Endothelial cell of umbilical vein (primary cell): ENCODE measurements around the gene WBP2. TPM values are rescaled to one million over a fixed set of nuclear protein-coding genes. Genes with fewer than 3 reads are reported as not detected.

Source experiments
- BruUV-seq: library from RNA; stranded (reverse); fragments of 400-500 nt; replicated peaks from 2 replicates; lab custom pipeline; 2021; lab: Mats Ljungman, UMichigan
- CTCF ChIA-PET: fragments of 300-600, 350-600 bp; sonication (Branson Sonifier 250); formaldehyde crosslinking; loops from one replicate; lab custom pipeline; 2021; ENCODE audit warnings: antibody characterized with exemption, inconsistent platforms; lab: Charles Lee
- POLR2A ChIA-PET: fragments of 300-600, 350-600 bp; sonication (Branson Sonifier 250); formaldehyde crosslinking; loops from one replicate; lab custom pipeline; 2021; ENCODE audit warnings: antibody characterized with exemption, inconsistent platforms; lab: Charles Lee
- DNase-seq: peaks from one replicate; pipeline ENCODE4 v3.0.0-alpha.2; 2011; ENCODE audit warnings: low read depth, low spot score
- FAIRE-seq: peaks from 2 replicates; lab custom pipeline; 2011; peaks lifted over from hg19 to GRCh38; lab: Jason Lieb, UNC
- H2AFZ ChIP-seq: 2 replicates; pipeline ENCODE4 v1.6.0; 2012; ENCODE audit warnings: low read depth, low read length, control low read depth, inconsistent platforms
- H3K27ac ChIP-seq: 2 replicates; pipeline ENCODE4 v1.5.1; 2011; ENCODE audit warnings: low read depth, mild to moderate bottlenecking, control low read depth, low read length, moderate library complexity; ENCODE audit not compliant: insufficient read depth
- H3K27me3 ChIP-seq, 2 experiments: 2 replicates each; pipeline versions ENCODE4 v1.6.0 to v1.6.1; 2011; ENCODE audit warnings: low read length in 2 of 2, mixed read lengths in 1 of 2; ENCODE audit not compliant: control insufficient read depth in 2 of 2, insufficient read depth in 2 of 2
- H3K36me3 ChIP-seq, 2 experiments: 2 replicates in 1 of 2; 3 replicates in 1 of 2; pipeline ENCODE4 v1.5.1; 2011; ENCODE audit warnings: low read length in 2 of 2, mild to moderate bottlenecking in 1 of 2, moderate library complexity in 1 of 2; ENCODE audit not compliant: control insufficient read depth in 2 of 2, insufficient read depth in 2 of 2; ENCODE audit errors: extremely low read depth in 1 of 2
- H3K4me1 ChIP-seq: 3 replicates; pipeline ENCODE4 v1.5.1; 2011; ENCODE audit warnings: mild to moderate bottlenecking, low read length; ENCODE audit not compliant: control insufficient read depth, insufficient read depth; ENCODE audit errors: extremely low read depth
- H3K4me2 ChIP-seq: 2 replicates; pipeline ENCODE4 v1.6.1; 2011; ENCODE audit warnings: low read length, control low read depth, mixed read lengths; ENCODE audit not compliant: insufficient read depth
- H3K4me3 ChIP-seq, 3 experiments: fragments of 200-600 bp in 1 of 3; sonication (generic), shearing (Covaris generic) in 1 of 3; replicated peaks in 1 of 3; 2 replicates each; pipeline ENCODE4 v1.5.1; 2011 to 2016; ENCODE audit warnings: control low read depth in 3 of 3, low read length in 3 of 3, mild to moderate bottlenecking in 2 of 3, inconsistent platforms in 1 of 3, low read depth in 1 of 3, moderate library complexity in 1 of 3; ENCODE audit not compliant: insufficient read depth in 1 of 3
- H3K79me2 ChIP-seq: 2 replicates; pipeline ENCODE4 v1.6.0; 2012; ENCODE audit warnings: low read length, inconsistent platforms; ENCODE audit not compliant: control insufficient read depth, insufficient read depth
- H3K9ac ChIP-seq: replicated peaks from 2 replicates; pipeline ENCODE3; 2011; ENCODE audit warnings: low read length, control low read depth; ENCODE audit not compliant: insufficient read depth; ENCODE audit errors: extremely low read depth
- H3K9me1 ChIP-seq: replicated peaks from 3 replicates; pipeline ENCODE4 v1.6.0; 2011; ENCODE audit warnings: mild to moderate bottlenecking, low read length; ENCODE audit not compliant: control insufficient read depth, insufficient read depth; ENCODE audit errors: extremely low read depth
- H3K9me3 ChIP-seq: replicated peaks from 2 replicates; pipeline ENCODE4 v1.5.1; 2012; ENCODE audit warnings: low read length, inconsistent platforms; ENCODE audit not compliant: control insufficient read depth, insufficient read depth
- H4K20me1 ChIP-seq: replicated peaks from 2 replicates; pipeline ENCODE3; 2011; ENCODE audit warnings: mild to moderate bottlenecking, low read length; ENCODE audit not compliant: control insufficient read depth, insufficient read depth; ENCODE audit errors: extremely low read depth
- CTCF ChIP-seq, 2 donors: IDR thresholded peaks; 1 replicate in 1 of 2; 2 replicates in 1 of 2; pipeline ENCODE4 v1.5.1; 2011; ENCODE audit warnings: low read length in 2 of 2, mild to moderate bottlenecking in 2 of 2, moderate library complexity in 2 of 2, control low read depth in 1 of 2, inconsistent platforms in 1 of 2, low read depth in 1 of 2; ENCODE audit not compliant: insufficient read depth in 1 of 2; ENCODE audit errors: extremely low read depth in 1 of 2
- EZH2 ChIP-seq: IDR thresholded peaks from 2 replicates; pipeline ENCODE4 v1.6.1; 2012; ENCODE audit warnings: borderline replicate concordance, low read depth, mild to moderate bottlenecking, moderate library complexity, low read length, inconsistent platforms; ENCODE audit not compliant: severe bottlenecking
- FOS ChIP-seq: IDR thresholded peaks from 2 replicates; pipeline ENCODE4 v1.6.1; 2011; ENCODE audit warnings: mild to moderate bottlenecking, low read length, moderate library complexity, borderline replicate concordance; ENCODE audit not compliant: insufficient read depth
- GATA2 ChIP-seq: IDR thresholded peaks from 2 replicates; pipeline ENCODE4 v1.7.0; 2011; ENCODE audit warnings: low read depth, mild to moderate bottlenecking, moderate library complexity, mixed read lengths, low read length; ENCODE audit not compliant: insufficient read length, insufficient read depth
- JUN ChIP-seq: IDR thresholded peaks from 2 replicates; pipeline ENCODE4 v1.6.1; 2011; ENCODE audit warnings: borderline replicate concordance, low read depth; ENCODE audit not compliant: insufficient read length, insufficient read depth
- MAX ChIP-seq: IDR thresholded peaks from 2 replicates; pipeline ENCODE4 v1.6.1; 2011; ENCODE audit not compliant: insufficient read depth, insufficient read length
- MYC ChIP-seq: IDR thresholded peaks from one replicate; pipeline ENCODE4 v1.6.1; 2011; ENCODE audit warnings: mild to moderate bottlenecking, low read depth, low read length
- POLR2A ChIP-seq: IDR thresholded peaks from 2 replicates; pipeline ENCODE4 v1.6.1; 2012; ENCODE audit warnings: low read depth, mild to moderate bottlenecking, control low read depth, low read length
- POLR2AphosphoS5 ChIP-seq: IDR thresholded peaks from 2 replicates; pipeline ENCODE4 v1.6.1; 2012; ENCODE audit warnings: low read depth, mild to moderate bottlenecking, control low read depth, low read length, moderate library complexity; ENCODE audit not compliant: insufficient read depth
- dilution Hi-C: fragments of 300-500 bp; cut with MboI; formaldehyde crosslinking; loops from one replicate; pipeline ENCODE4 v1.15.0; 2019; ENCODE audit warnings: low sequenced_read_pairs; ENCODE audit not compliant: extremely low pct_ligation_motif_present
- intact Hi-C: fragments of 100-400 bp; cut with micrococcal nuclease; formaldehyde crosslinking; loops from one replicate; pipeline ENCODE4 v1.10.0; 2022
- polyA plus RNA-seq, 4 experiments: library from polyadenylated mRNA; depleted of rRNA in 3 of 4; stranded (reverse) in 3 of 4; unstranded in 1 of 4; fragments of >200 nt; gene quantifications; 2 replicates each; pipeline versions ENCODE4 v1.2.1 to v1.2.3, GENCODE V29; 2011 to 2012; ENCODE audit warnings: missing spikeins in 1 of 4
- total RNA-seq: library from RNA; stranded (reverse); gene quantifications from 2 replicates; pipeline ENCODE4 v1.2.3, GENCODE V29; 2021

WBP2 gene
- total and polyA plus RNA-seq, 2 donors (not counting 3 experiments of a cell fraction or from before 2014, with no cell fraction given) = 81.5 to 126 TPM

DNA sequence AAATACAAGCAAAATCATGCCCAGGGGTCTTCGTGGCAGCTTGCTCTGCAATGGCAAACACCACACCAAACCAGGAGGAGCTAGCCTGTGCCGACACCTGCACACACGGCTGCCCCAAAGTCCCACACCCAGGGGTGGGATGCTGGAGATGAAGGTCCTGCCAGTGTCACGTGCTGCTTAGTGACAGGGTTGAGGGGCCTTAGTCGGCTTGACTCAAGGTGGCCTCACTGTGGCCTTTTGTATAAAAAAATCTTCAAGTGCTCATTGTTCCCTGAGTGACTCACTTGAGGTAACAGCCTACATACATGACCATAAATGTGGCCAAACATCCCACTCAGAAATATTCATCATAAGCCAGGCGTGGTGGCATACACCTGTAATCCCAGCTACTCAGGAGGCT, 34.3 kb upstream of the WBP2 start:
- no peak overlapping the region for H3K27ac ChIP-seq
- no peak overlapping the region for H3K9ac ChIP-seq
- ChIA-PET POLR2A (no interaction called here), CTCF (interaction anchor here (1.1 to 2.3 kb wide), 3 partner anchors 11 to 125 kb away, joined by 4 to 6 read pairs (median 4); partner anchors contain the start of gene TRIM47)
- no peaks in the 10 kb centered on the region for H4K20me1 ChIP-seq
- BruUV-seq = no TSS peak
- H3K4me2 ChIP-seq = no peak overlapping the region
- no peak for FAIRE-seq
- dilution Hi-C loops (no loop called here), intact Hi-C loops (no loop called here)
- H3K4me1 ChIP-seq = peaks cover 5% of the 10 kb centered on the region
- H3K9me3 ChIP-seq = no peaks in the 10 kb centered on the region
- no peaks in the 10 kb centered on the region for H3K27me3 ChIP-seq
- peaks cover 9% of the 10 kb centered on the region for H3K79me2 ChIP-seq
- TF ChIP-seq MAX (no peak), FOS (peak; percentile 25), GATA2 (no peak), EZH2 (no peak)
- H3K9me1 ChIP-seq = no peaks in the 10 kb centered on the region
- peaks cover 0 to 15% of the 10 kb centered on the region in 2 experiments for H3K36me3 ChIP-seq
- no peak overlapping the region for H3K4me3 ChIP-seq
- DNase-seq = no peak
- no peak overlapping the region for H2AFZ ChIP-seq

DNA sequence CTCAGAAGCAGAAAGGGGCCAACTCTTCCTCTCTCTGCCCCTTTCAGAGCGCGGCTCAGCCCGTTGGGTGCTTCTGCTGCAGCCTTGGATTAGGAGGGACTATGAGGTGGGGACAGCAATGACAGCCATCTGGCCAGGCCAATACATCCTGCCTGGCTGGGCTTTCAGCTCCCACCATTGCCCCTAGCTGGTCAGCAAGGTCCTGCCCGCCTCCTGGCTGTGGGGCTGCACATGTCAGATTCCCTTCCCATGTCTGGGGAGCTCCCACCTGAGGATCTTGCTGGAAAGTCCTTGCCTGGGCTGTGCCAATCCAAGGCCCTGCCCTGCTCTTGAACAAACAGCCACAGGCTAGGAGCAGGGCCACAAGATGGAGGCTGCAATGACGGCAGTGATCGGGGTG, 33.3 kb upstream of the WBP2 start:
- Histone ChIP-seq H3K4me2 (no peak overlapping the region), H4K20me1 (no peaks in the 10 kb centered on the region), H3K4me1 (peaks cover 5% of the 10 kb centered on the region), H3K79me2 (no peaks in the 10 kb centered on the region), H3K27ac (no peak overlapping the region), H3K9ac (no peak overlapping the region), H3K27me3 (no peaks in the 10 kb centered on the region), H2AFZ (no peak overlapping the region), H3K36me3 (peaks cover 0 to 15% of the 10 kb centered on the region in 2 experiments), H3K4me3 (no peak overlapping the region), H3K9me1 (no peaks in the 10 kb centered on the region), H3K9me3 (no peaks in the 10 kb centered on the region)
- ChIA-PET POLR2A (no interaction called here), CTCF (interaction anchor here (2.3 kb wide), 1 partner anchor 10 kb away, joined by 6 read pairs; the partner anchor contains the start of gene TRIM47)
- no TSS peak for BruUV-seq
- DNase-seq (no peak), FAIRE-seq (no peak)
- intact Hi-C loops (no loop called here), dilution Hi-C loops (no loop called here)
- TF ChIP-seq POLR2A = no peak
- no peak for TF ChIP-seq MAX
- no peak for TF ChIP-seq EZH2
- no peak for TF ChIP-seq MYC
- no peak for TF ChIP-seq FOS
- no peak for TF ChIP-seq GATA2
- no peak for TF ChIP-seq POLR2AphosphoS5
- TF ChIP-seq CTCF (IDR thresholded peaks at IDR 0.05; ENCODE audit: extremely low read depth in 1 of 2, insufficient read depth in 1 of 2, low read depth in 1 of 2, low read length in 2 of 2) = no peak
- no peak for TF ChIP-seq JUN
